HEK293 (cell line): ENCODE data around the gene TOMM40L.
A peak's percentile ranks its signal among the peaks of the same experiment; 100 is the strongest.

Experiments
- CTCF ChIA-PET: fragments of 350-600 bp; formaldehyde crosslinking; extraction: SDS; loops from one replicate; lab custom pipeline; 2021; ENCODE audit warnings: antibody characterized with exemption; lab: Yijun Ruan, JAX
- POLR2A ChIA-PET: fragments of 300-600 bp; formaldehyde crosslinking; extraction: SDS; loops from one replicate; lab custom pipeline; 2020; ENCODE audit warnings: antibody characterized with exemption, inconsistent platforms; lab: Yijun Ruan, JAX
- H3K27ac ChIP-seq: fragments of 200-500 bp; sonication (Bioruptor generic); 2 replicates; pipeline ENCODE4 v1.5.1; 2014; ENCODE audit warnings: low read depth, low read length, control low read depth, inconsistent platforms; ENCODE audit errors: extremely low read depth
- H3K36me3 ChIP-seq, 2 experiments: fragments of 200-500 bp in 1 of 2; sonication (Bioruptor generic) in 1 of 2; 1 replicate in 1 of 2; 2 replicates in 1 of 2; pipeline ENCODE4 v1.5.1; 2014 to 2017; ENCODE audit warnings: inconsistent platforms in 2 of 2, low read length in 2 of 2; ENCODE audit not compliant: control insufficient read depth in 2 of 2, insufficient read depth in 1 of 2
- H3K4me1 ChIP-seq: fragments of 200-500 bp; sonication (Bioruptor generic); 2 replicates; pipeline ENCODE4 v1.5.1; 2014; ENCODE audit warnings: mild to moderate bottlenecking, low read length, inconsistent platforms; ENCODE audit not compliant: control insufficient read depth, insufficient read depth
- H3K4me3 ChIP-seq: 2 replicates; pipeline ENCODE4 v1.5.1; 2011; ENCODE audit warnings: low read depth, mild to moderate bottlenecking, control low read depth, low read length, moderate library complexity
- H3K9me3 ChIP-seq: fragments of 200-500 bp; sonication (Bioruptor generic); 2 replicates; pipeline ENCODE4 v1.5.1; 2014; ENCODE audit warnings: low read depth, low read length, inconsistent platforms; ENCODE audit not compliant: control insufficient read depth, insufficient read depth
- GLI4 ChIP-seq: fragments of 450-650 bp; formaldehyde crosslinking; IDR thresholded peaks from 2 replicates; pipeline ENCODE4 v1.5.1; 2016; ENCODE audit warnings: missing biosample characterization, missing genetic modification characterization
- GLIS1 ChIP-seq: fragments of 450-650 bp; formaldehyde crosslinking; IDR thresholded peaks from 2 replicates; pipeline ENCODE4 v1.5.1; 2016; ENCODE audit warnings: missing biosample characterization, missing genetic modification characterization
- KLF17 ChIP-seq: fragments of 450-650 bp; formaldehyde crosslinking; IDR thresholded peaks from 2 replicates; pipeline ENCODE4 v1.5.1; 2016; ENCODE audit warnings: missing biosample characterization, missing genetic modification characterization
- KLF9 ChIP-seq: fragments of 450-650 bp; formaldehyde crosslinking; IDR thresholded peaks from 2 replicates; pipeline ENCODE4 v1.5.1; 2016; ENCODE audit warnings: missing biosample characterization, missing genetic modification characterization, low read depth
- PBX3 ChIP-seq: sonication (generic); formaldehyde crosslinking; IDR thresholded peaks from 2 replicates; pipeline ENCODE4 v1.8.1; 2022; ENCODE audit warnings: mild to moderate bottlenecking, moderate library complexity, missing genetic modification reagents
- PRDM10 ChIP-seq: fragments of 450-650 bp; formaldehyde crosslinking; IDR thresholded peaks from 2 replicates; pipeline ENCODE4 v1.5.1; 2016; ENCODE audit warnings: missing biosample characterization, missing genetic modification characterization
- SP2 ChIP-seq: fragments of 450-650 bp; formaldehyde crosslinking; IDR thresholded peaks from 2 replicates; pipeline ENCODE4 v1.5.1; 2016; ENCODE audit warnings: missing biosample characterization, missing genetic modification characterization
- ZBTB8A ChIP-seq: fragments of 450-650 bp; formaldehyde crosslinking; IDR thresholded peaks from 2 replicates; pipeline ENCODE4 v1.5.1; 2016; ENCODE audit warnings: missing biosample characterization, missing genetic modification characterization
- ZNF169 ChIP-seq: fragments of 450-650 bp; formaldehyde crosslinking; IDR thresholded peaks from 2 replicates; pipeline ENCODE4 v1.5.1; 2016; ENCODE audit warnings: missing biosample characterization, missing genetic modification characterization
- ZNF362 ChIP-seq: fragments of 450-650 bp; formaldehyde crosslinking; IDR thresholded peaks from 2 replicates; pipeline ENCODE4 v1.5.1; 2016; ENCODE audit warnings: missing biosample characterization, missing genetic modification characterization
- ZNF501 ChIP-seq: fragments of 450-650 bp; formaldehyde crosslinking; IDR thresholded peaks from 2 replicates; pipeline ENCODE4 v1.5.1; 2016; ENCODE audit warnings: missing biosample characterization, missing genetic modification characterization
- ZNF513 ChIP-seq: fragments of 450-650 bp; IDR thresholded peaks from 2 replicates; pipeline ENCODE4 v1.5.1; 2018; ENCODE audit warnings: missing biosample characterization, missing genetic modification characterization
- ZNF514 ChIP-seq: fragments of 450-650 bp; formaldehyde crosslinking; IDR thresholded peaks from 2 replicates; pipeline ENCODE4 v1.5.1; 2016; ENCODE audit warnings: missing biosample characterization, missing genetic modification characterization
- ZNF518A ChIP-seq: fragments of 450-650 bp; formaldehyde crosslinking; conservative IDR thresholded peaks from 2 replicates; pipeline ENCODE4 v1.5.1; 2016; ENCODE audit warnings: low read depth, missing biosample characterization, missing genetic modification characterization
- ZNF529 ChIP-seq: fragments of 450-650 bp; formaldehyde crosslinking; IDR thresholded peaks from 2 replicates; pipeline ENCODE4 v1.5.1; 2017; ENCODE audit warnings: missing genetic modification characterization, missing biosample characterization; ENCODE audit not compliant: insufficient replicate concordance
- ZNF555 ChIP-seq: fragments of 450-650 bp; formaldehyde crosslinking; conservative IDR thresholded peaks from 2 replicates; pipeline ENCODE4 v1.5.1; 2017; ENCODE audit warnings: missing biosample characterization, mild to moderate bottlenecking, missing genetic modification characterization, inconsistent platforms
- ZNF561 ChIP-seq: fragments of 450-650 bp; IDR thresholded peaks from 2 replicates; pipeline ENCODE4 v1.5.1; 2018; ENCODE audit warnings: missing biosample characterization, missing genetic modification characterization, borderline replicate concordance
- ZNF596 ChIP-seq: fragments of 450-650 bp; IDR thresholded peaks from 2 replicates; pipeline ENCODE4 v1.5.0; 2018; ENCODE audit warnings: missing biosample characterization, mild to moderate bottlenecking, missing genetic modification characterization, moderate library complexity
- ZNF610 ChIP-seq: fragments of 450-650 bp; formaldehyde crosslinking; IDR thresholded peaks from 2 replicates; pipeline ENCODE4 v1.5.1; 2016; ENCODE audit warnings: missing biosample characterization, missing genetic modification characterization, borderline replicate concordance
- ZNF670 ChIP-seq: fragments of 450-650 bp; formaldehyde crosslinking; IDR thresholded peaks from 2 replicates; pipeline ENCODE4 v1.5.1; 2016; ENCODE audit warnings: missing biosample characterization, missing genetic modification characterization, low read depth

TOMM40L gene

GRCh38 chr1:161201836-161202712 lies 23.8 kb upstream of the TOMM40L start, which contains the start of gene NDUFS2 (continued):
- no peak for TF ChIP-seq ZNF670 (tag by site-specific recombination)
- no peak for TF ChIP-seq GLIS1
- peak; percentile 79 for TF ChIP-seq ZNF501 (tag by site-specific recombination)
- peak; percentile 57; the same call in 1 of the 2 replicates for TF ChIP-seq ZBTB8A
- TF ChIP-seq ZNF596, result peak; percentile 29; the same call in 1 of the 2 replicates
- no peak for TF ChIP-seq ZNF169
- peak; percentile 75 for TF ChIP-seq ZNF518A (tag by site-specific recombination)
- TF ChIP-seq ZNF362 (tag by site-specific recombination), result no peak
- peak; percentile 85 for TF ChIP-seq SP2 (tag by site-specific recombination)
- TF ChIP-seq PRDM10, result 0 out of 2 replicates have a peak, but pooled peaks have one; percentile 41
- 0 out of 2 replicates have a peak, but pooled peaks have one; percentile 5 for TF ChIP-seq KLF9 (tag by site-specific recombination)
- TF ChIP-seq ZNF561 (tag by site-specific recombination), result no peak

- peaks cover 38 to 76% of the 10 kb centered on the region in 2 experiments for H3K36me3 ChIP-seq
- peaks cover under 1% of the 10 kb centered on the region; the same call in 1 of the 2 replicates for H3K4me1 ChIP-seq
- CTCF ChIA-PET, result interaction anchor here (0.6 to 4.9 kb wide), 7 partner anchors 14 to 196 kb away, joined by 3 to 32 read pairs (median 5); partner anchors contain the start of genes APOA2 and TOMM40L
- H3K27ac ChIP-seq, result no peak overlapping the region
- no peaks in the 10 kb centered on the region for H3K9me3 ChIP-seq
- H3K4me3 ChIP-seq, result no peak overlapping the region
- POLR2A ChIA-PET, result interaction anchor here (0.6 kb wide), 1 partner anchor 19 kb away, joined by 7 read pairs; the partner anchor contains the start of gene TOMM40L
- TF ChIP-seq ZNF513 (tag by site-specific recombination) (no peak), ZNF514 (tag by site-specific recombination) (no peak), KLF9 (tag by site-specific recombination) (no peak), ZNF610 (no peak), ZNF529 (tag by site-specific recombination) (no peak), ZNF555 (tag by site-specific recombination) (no peak), PBX3 (CRISPR knock-in tag) (no peak), KLF17 (tag by site-specific recombination) (no peak), GLI4 (tag by site-specific recombination) (no peak)
Observed at GRCh38 chr1:161206411-161207140, 19.3 kb upstream of the TOMM40L start.
